Smooth muscle cell (in vitro differentiated cells): ENCODE measurements around the gene OR5D13. TPM values are rescaled to one million over a fixed set of nuclear protein-coding genes. Genes with fewer than 3 reads are reported as not detected.

Source experiments
- DNase-seq: peaks from one replicate; lab custom pipeline; 2025; ENCODE audit not compliant: unreplicated experiment; lab: John Stamatoyannopoulos, UW
- H2AFZ ChIP-seq: fragments of 200-600 bp; sonication (generic); 2 replicates; pipeline ENCODE4 v1.6.0; 2016; ENCODE audit warnings: antibody characterized with exemption, low read depth, mild to moderate bottlenecking
- H3F3A ChIP-seq: fragments of 200-600 bp; sonication (generic); 2 replicates; pipeline ENCODE4 v1.6.0; 2017; ENCODE audit warnings: antibody characterized with exemption, low read depth
- H3K27ac ChIP-seq: fragments of 200-600 bp; sonication (generic); 2 replicates; pipeline ENCODE4 v1.5.1; 2016; ENCODE audit warnings: low read depth, mild to moderate bottlenecking
- H3K27me3 ChIP-seq: fragments of 200-600 bp; sonication (generic); 2 replicates; pipeline ENCODE4 v1.6.1; 2016; ENCODE audit warnings: low read depth, mild to moderate bottlenecking
- H3K36me3 ChIP-seq: fragments of 200-600 bp; sonication (generic); 2 replicates; pipeline ENCODE4 v1.5.1; 2016; ENCODE audit warnings: low read depth
- H3K4me1 ChIP-seq: fragments of 200-600 bp; sonication (generic); 2 replicates; pipeline ENCODE4 v1.5.1; 2016; ENCODE audit warnings: low read depth
- H3K4me2 ChIP-seq: fragments of 200-600 bp; sonication (generic); 2 replicates; pipeline ENCODE4 v1.6.0; 2016; ENCODE audit warnings: mild to moderate bottlenecking
- H3K4me3 ChIP-seq: fragments of 200-600 bp; sonication (generic); 2 replicates; pipeline ENCODE4 v1.5.1; 2016; ENCODE audit warnings: mild to moderate bottlenecking
- H3K79me2 ChIP-seq: fragments of 200-600 bp; sonication (generic); 2 replicates; pipeline ENCODE4 v1.6.0; 2016; ENCODE audit warnings: low read depth, mild to moderate bottlenecking
- H3K9ac ChIP-seq: fragments of 200-600 bp; sonication (generic); 2 replicates; pipeline ENCODE4 v1.6.0; 2016; ENCODE audit warnings: low read depth
- H3K9me3 ChIP-seq: fragments of 200-600 bp; sonication (generic); replicated peaks from 2 replicates; pipeline ENCODE4 v1.5.1; 2016; ENCODE audit warnings: low read depth
- H4K20me1 ChIP-seq: fragments of 200-600 bp; sonication (generic); 2 replicates; pipeline ENCODE4 v1.6.0; 2016; ENCODE audit warnings: low read depth
- WGBS: methylation state at CpG from one replicate; pipeline ENCODE4 v1.1.7; 2016; ENCODE audit warnings: low lambda C conversion rate; 5-methylcytosine and 5-hydroxymethylcytosine counted together
- polyA plus RNA-seq: library from polyadenylated mRNA; unstranded; fragments of >200 nt; fragmentation: Nextera tagmentation; extraction: Ambion mirVana; gene quantifications from 2 replicates; pipeline ENCODE4 v1.2.1, GENCODE V29; 2016
- total RNA-seq: library from RNA; depleted of rRNA; stranded (reverse); fragments of >200 nt; gene quantifications from 2 replicates; pipeline ENCODE4 v1.2.3, GENCODE V29; 2014
- TF ChIP-seq, protein P1 (sequence below): fragments of 200-600 bp; sonication (generic); IDR thresholded peaks from 2 replicates; pipeline ENCODE4 v1.5.1; 2017; ENCODE audit warnings: borderline replicate concordance, mild to moderate bottlenecking, antibody characterized with exemption; ENCODE audit not compliant: insufficient read depth, poor library complexity, severe bottlenecking

Gene OR5D13, protein sequence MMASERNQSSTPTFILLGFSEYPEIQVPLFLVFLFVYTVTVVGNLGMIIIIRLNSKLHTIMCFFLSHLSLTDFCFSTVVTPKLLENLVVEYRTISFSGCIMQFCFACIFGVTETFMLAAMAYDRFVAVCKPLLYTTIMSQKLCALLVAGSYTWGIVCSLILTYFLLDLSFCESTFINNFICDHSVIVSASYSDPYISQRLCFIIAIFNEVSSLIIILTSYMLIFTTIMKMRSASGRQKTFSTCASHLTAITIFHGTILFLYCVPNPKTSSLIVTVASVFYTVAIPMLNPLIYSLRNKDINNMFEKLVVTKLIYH
- not detected in 2 replicates for total RNA-seq
- not detected in 2 replicates for polyA plus RNA-seq

DNA sequence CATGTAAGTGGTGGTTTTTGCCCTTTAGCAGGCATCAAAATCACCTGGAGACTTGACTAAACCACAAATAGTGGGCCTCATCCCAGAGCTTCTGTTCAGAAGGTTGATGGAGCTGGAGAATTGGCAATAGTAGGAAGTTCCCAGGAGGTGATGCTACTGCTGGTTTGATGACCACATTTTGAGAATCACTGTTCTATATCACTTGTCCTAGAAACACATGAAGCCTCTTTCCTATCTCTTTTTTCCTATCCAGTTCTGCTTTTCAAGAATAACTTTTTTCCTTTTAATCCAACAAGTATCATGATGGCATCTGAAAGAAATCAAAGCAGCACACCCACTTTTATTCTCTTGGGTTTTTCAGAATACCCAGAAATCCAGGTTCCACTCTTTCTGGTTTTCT lies at the start of gene OR5D13:
TSS of gene OR5D13 (plus strand) at position 301 of the 400 bp plus-strand sequence. CDS start at position 301, 0 bp downstream.
- no peaks in the 10 kb centered on the region for H4K20me1 ChIP-seq
- H3K36me3 ChIP-seq: no peaks in the 10 kb centered on the region
- no peak within 1 kb of the TSS for H3K4me3 ChIP-seq
- no peaks in the 10 kb centered on the region for H3K4me1 ChIP-seq
- H3K27ac ChIP-seq: no peak within 1 kb of the TSS
- H3K9ac ChIP-seq: no peak within 1 kb of the TSS
- TF ChIP-seq, protein P1, sequence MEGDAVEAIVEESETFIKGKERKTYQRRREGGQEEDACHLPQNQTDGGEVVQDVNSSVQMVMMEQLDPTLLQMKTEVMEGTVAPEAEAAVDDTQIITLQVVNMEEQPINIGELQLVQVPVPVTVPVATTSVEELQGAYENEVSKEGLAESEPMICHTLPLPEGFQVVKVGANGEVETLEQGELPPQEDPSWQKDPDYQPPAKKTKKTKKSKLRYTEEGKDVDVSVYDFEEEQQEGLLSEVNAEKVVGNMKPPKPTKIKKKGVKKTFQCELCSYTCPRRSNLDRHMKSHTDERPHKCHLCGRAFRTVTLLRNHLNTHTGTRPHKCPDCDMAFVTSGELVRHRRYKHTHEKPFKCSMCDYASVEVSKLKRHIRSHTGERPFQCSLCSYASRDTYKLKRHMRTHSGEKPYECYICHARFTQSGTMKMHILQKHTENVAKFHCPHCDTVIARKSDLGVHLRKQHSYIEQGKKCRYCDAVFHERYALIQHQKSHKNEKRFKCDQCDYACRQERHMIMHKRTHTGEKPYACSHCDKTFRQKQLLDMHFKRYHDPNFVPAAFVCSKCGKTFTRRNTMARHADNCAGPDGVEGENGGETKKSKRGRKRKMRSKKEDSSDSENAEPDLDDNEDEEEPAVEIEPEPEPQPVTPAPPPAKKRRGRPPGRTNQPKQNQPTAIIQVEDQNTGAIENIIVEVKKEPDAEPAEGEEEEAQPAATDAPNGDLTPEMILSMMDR: no peak
- H3F3A ChIP-seq: no peaks in the 10 kb centered on the region
- H3K4me2 ChIP-seq: no peak within 1 kb of the TSS
- DNase-seq: no peak
- no peaks in the 10 kb centered on the region for H3K27me3 ChIP-seq
- H3K9me3 ChIP-seq: peaks cover 13% of the 10 kb centered on the region
- H2AFZ ChIP-seq: no peak within 1 kb of the TSS
- H3K79me2 ChIP-seq: no peaks in the 10 kb centered on the region

DNA sequence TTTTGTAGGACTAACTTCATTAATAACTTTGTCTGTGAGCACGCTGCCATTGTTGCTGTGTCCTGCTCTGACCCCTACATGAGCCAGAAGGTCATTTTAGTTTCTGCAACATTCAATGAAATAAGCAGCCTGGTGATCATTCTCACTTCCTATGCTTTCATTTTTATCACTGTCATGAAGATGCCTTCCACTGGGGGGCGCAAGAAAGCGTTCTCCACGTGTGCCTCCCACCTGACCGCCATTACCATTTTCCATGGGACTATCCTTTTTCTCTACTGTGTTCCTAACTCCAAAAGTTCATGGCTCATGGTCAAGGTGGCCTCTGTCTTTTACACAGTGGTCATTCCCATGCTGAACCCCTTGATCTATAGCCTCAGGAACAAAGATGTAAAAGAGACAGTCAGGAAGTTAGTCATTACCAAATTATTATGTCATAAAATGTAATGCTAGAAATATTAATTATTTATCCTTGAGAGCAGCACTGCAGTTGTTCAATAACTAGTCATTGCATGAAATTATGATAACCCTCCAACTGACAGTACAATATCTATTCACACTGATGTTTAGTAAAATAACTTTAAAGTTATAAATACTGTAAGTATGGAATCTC lies 46.4 kb upstream of the OR5D13 start:
- Histone ChIP-seq H3F3A (no peaks in the 10 kb centered on the region), H3K4me3 (no peak overlapping the region), H3K4me2 (no peak overlapping the region), H3K9me3 (peaks cover 12% of the 10 kb centered on the region), H2AFZ (no peak overlapping the region), H3K36me3 (no peaks in the 10 kb centered on the region), H3K27me3 (no peaks in the 10 kb centered on the region), H3K9ac (no peak overlapping the region), H3K27ac (no peak overlapping the region), H4K20me1 (no peaks in the 10 kb centered on the region), H3K4me1 (no peaks in the 10 kb centered on the region), H3K79me2 (no peaks in the 10 kb centered on the region)
- 10% methylated on average over 5 of the region's 5 CpGs for WGBS
- TF ChIP-seq, protein P1: no peak
- DNase-seq: no peak

DNA sequence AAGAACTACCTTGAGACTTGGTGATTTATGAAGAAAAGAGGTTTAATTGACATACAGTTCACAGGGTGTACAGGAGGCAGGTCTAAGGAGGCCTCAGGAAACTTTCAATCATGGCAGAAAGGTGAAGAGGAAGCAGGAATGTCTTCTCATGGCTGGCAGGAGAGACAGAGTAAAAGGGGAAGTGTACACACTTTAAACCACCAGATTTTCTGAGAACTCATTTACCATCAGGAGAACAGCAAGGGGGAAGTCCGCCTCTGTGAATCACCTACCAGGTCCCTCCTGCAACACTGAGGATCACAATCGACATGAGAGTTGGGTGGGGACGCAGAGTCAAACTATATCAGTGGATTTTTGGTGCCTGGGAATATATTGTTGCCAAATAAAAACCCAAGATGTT lies 40.3 kb upstream of the OR5D13 start:
- no peaks in the 10 kb centered on the region for H3K36me3 ChIP-seq
- no peaks in the 10 kb centered on the region for H3K79me2 ChIP-seq
- TF ChIP-seq, protein P1: no peak
- H3K9me3 ChIP-seq: peaks cover 12% of the 10 kb centered on the region
- WGBS: 42% methylated on average over 3 of the region's 3 CpGs
- H3K9ac ChIP-seq: no peak overlapping the region
- H3K4me2 ChIP-seq: no peak overlapping the region
- no peak overlapping the region for H2AFZ ChIP-seq
- H3F3A ChIP-seq: no peaks in the 10 kb centered on the region
- H3K27ac ChIP-seq: no peak overlapping the region
- H3K4me3 ChIP-seq: no peak overlapping the region
- H3K4me1 ChIP-seq: no peaks in the 10 kb centered on the region
- H3K27me3 ChIP-seq: no peaks in the 10 kb centered on the region
- no peak for DNase-seq
- H4K20me1 ChIP-seq: no peaks in the 10 kb centered on the region
